Smooth muscle cell (in vitro differentiated cells): ENCODE results near the gene UHRF1. TPM values are rescaled to one million over a fixed set of nuclear protein-coding genes. Genes with fewer than 3 reads are reported as not detected.
"Not testable (repeated sequence)": the region's sequence is repeated elsewhere in the genome, so short reads cannot be mapped to it uniquely, and the experiment has no call there.

Experiments used
- DNase-seq: peaks from one replicate; lab custom pipeline; 2025; ENCODE audit not compliant: unreplicated experiment; lab: John Stamatoyannopoulos, UW
- H2AFZ ChIP-seq: fragments of 200-600 bp; sonication (generic); 2 replicates; pipeline ENCODE4 v1.6.0; 2016; ENCODE audit warnings: antibody characterized with exemption, low read depth, mild to moderate bottlenecking
- H3F3A ChIP-seq: fragments of 200-600 bp; sonication (generic); 2 replicates; pipeline ENCODE4 v1.6.0; 2017; ENCODE audit warnings: antibody characterized with exemption, low read depth
- H3K27ac ChIP-seq: fragments of 200-600 bp; sonication (generic); 2 replicates; pipeline ENCODE4 v1.5.1; 2016; ENCODE audit warnings: low read depth, mild to moderate bottlenecking
- H3K27me3 ChIP-seq: fragments of 200-600 bp; sonication (generic); 2 replicates; pipeline ENCODE4 v1.6.1; 2016; ENCODE audit warnings: low read depth, mild to moderate bottlenecking
- H3K36me3 ChIP-seq: fragments of 200-600 bp; sonication (generic); 2 replicates; pipeline ENCODE4 v1.5.1; 2016; ENCODE audit warnings: low read depth
- H3K4me1 ChIP-seq: fragments of 200-600 bp; sonication (generic); 2 replicates; pipeline ENCODE4 v1.5.1; 2016; ENCODE audit warnings: low read depth
- H3K4me2 ChIP-seq: fragments of 200-600 bp; sonication (generic); 2 replicates; pipeline ENCODE4 v1.6.0; 2016; ENCODE audit warnings: mild to moderate bottlenecking
- H3K4me3 ChIP-seq: fragments of 200-600 bp; sonication (generic); 2 replicates; pipeline ENCODE4 v1.5.1; 2016; ENCODE audit warnings: mild to moderate bottlenecking
- H3K79me2 ChIP-seq: fragments of 200-600 bp; sonication (generic); 2 replicates; pipeline ENCODE4 v1.6.0; 2016; ENCODE audit warnings: low read depth, mild to moderate bottlenecking
- H3K9ac ChIP-seq: fragments of 200-600 bp; sonication (generic); 2 replicates; pipeline ENCODE4 v1.6.0; 2016; ENCODE audit warnings: low read depth
- H3K9me3 ChIP-seq: fragments of 200-600 bp; sonication (generic); replicated peaks from 2 replicates; pipeline ENCODE4 v1.5.1; 2016; ENCODE audit warnings: low read depth
- H4K20me1 ChIP-seq: fragments of 200-600 bp; sonication (generic); 2 replicates; pipeline ENCODE4 v1.6.0; 2016; ENCODE audit warnings: low read depth
- WGBS: methylation state at CpG from one replicate; pipeline ENCODE4 v1.1.7; 2016; ENCODE audit warnings: low lambda C conversion rate; 5-methylcytosine and 5-hydroxymethylcytosine counted together
- polyA plus RNA-seq: library from polyadenylated mRNA; unstranded; fragments of >200 nt; fragmentation: Nextera tagmentation; extraction: Ambion mirVana; gene quantifications from 2 replicates; pipeline ENCODE4 v1.2.1, GENCODE V29; 2016
- total RNA-seq: library from RNA; depleted of rRNA; stranded (reverse); fragments of >200 nt; gene quantifications from 2 replicates; pipeline ENCODE4 v1.2.3, GENCODE V29; 2014
- TF ChIP-seq, protein P1 (sequence below): fragments of 200-600 bp; sonication (generic); IDR thresholded peaks from 2 replicates; pipeline ENCODE4 v1.5.1; 2017; ENCODE audit warnings: borderline replicate concordance, mild to moderate bottlenecking, antibody characterized with exemption; ENCODE audit not compliant: insufficient read depth, poor library complexity, severe bottlenecking

The UHRF1 gene
- total and polyA plus RNA-seq, 2 experiments from 2014 or later: 11.3 to 27.2 TPM

DNA sequence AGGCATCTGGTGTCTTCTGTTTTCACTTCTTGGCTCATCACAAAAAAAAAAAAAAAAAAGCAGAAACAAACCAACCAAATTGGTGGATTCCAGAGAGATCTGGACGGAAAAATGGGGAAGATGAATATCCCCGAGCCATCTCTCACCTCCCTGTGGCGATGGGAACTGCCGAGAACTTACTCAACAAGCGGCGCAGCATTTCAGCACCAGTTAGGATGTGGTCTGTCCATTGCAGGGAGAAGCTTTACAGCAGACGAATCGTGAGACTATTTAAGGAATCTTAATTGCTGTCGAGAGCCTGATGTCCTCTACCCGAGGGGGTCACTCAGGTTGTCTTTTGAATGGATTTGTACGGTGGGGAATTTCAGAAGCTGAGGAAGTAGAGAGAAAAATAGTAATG is 42.4 kb downstream of the UHRF1 start:
- Histone ChIP-seq H2AFZ (no peak overlapping the region), H3K9me3 (no peaks in the 10 kb centered on the region), H4K20me1 (no peaks in the 10 kb centered on the region), H3K79me2 (no peaks in the 10 kb centered on the region), H3F3A (no peaks in the 10 kb centered on the region), H3K36me3 (no peaks in the 10 kb centered on the region), H3K27ac (no peak overlapping the region), H3K9ac (no peak overlapping the region), H3K4me2 (no peak overlapping the region), H3K4me3 (no peak overlapping the region), H3K27me3 (no peaks in the 10 kb centered on the region), H3K4me1 (no peaks in the 10 kb centered on the region)
- WGBS: 73% methylated on average over 11 of the region's 11 CpGs
- TF ChIP-seq, protein P1, sequence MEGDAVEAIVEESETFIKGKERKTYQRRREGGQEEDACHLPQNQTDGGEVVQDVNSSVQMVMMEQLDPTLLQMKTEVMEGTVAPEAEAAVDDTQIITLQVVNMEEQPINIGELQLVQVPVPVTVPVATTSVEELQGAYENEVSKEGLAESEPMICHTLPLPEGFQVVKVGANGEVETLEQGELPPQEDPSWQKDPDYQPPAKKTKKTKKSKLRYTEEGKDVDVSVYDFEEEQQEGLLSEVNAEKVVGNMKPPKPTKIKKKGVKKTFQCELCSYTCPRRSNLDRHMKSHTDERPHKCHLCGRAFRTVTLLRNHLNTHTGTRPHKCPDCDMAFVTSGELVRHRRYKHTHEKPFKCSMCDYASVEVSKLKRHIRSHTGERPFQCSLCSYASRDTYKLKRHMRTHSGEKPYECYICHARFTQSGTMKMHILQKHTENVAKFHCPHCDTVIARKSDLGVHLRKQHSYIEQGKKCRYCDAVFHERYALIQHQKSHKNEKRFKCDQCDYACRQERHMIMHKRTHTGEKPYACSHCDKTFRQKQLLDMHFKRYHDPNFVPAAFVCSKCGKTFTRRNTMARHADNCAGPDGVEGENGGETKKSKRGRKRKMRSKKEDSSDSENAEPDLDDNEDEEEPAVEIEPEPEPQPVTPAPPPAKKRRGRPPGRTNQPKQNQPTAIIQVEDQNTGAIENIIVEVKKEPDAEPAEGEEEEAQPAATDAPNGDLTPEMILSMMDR: no peak
- DNase-seq: no peak

DNA sequence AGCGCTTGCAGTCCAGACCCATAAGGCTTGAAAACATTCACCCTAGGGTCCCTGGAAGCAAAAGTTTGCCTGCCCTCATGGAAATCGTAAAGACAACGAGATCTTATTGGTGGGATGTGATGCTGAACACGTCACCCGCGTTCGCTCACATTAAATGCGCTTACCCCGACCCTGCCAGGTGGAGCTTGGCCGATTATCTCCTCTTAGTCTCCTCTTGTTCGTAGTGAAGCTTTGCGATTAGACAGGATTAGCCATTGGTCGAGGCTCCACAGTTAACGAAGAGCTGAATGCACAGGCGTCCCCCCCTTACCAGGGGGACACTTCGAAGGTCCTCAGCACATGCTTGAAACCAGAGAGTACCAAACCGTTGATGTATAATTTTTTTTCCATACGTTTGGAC is 43.6 kb downstream of the UHRF1 start:
- H2AFZ ChIP-seq: no peak overlapping the region
- TF ChIP-seq, protein P1: no peak
- no peaks in the 10 kb centered on the region for H3F3A ChIP-seq
- no peaks in the 10 kb centered on the region for H4K20me1 ChIP-seq
- no peaks in the 10 kb centered on the region for H3K4me1 ChIP-seq
- H3K27ac ChIP-seq: no peak overlapping the region
- H3K36me3 ChIP-seq: no peaks in the 10 kb centered on the region
- H3K4me3 ChIP-seq: no peak overlapping the region
- 97% methylated on average over 18 of the region's 18 CpGs for WGBS
- no peak overlapping the region for H3K9ac ChIP-seq
- no peaks in the 10 kb centered on the region for H3K9me3 ChIP-seq
- H3K4me2 ChIP-seq: no peak overlapping the region
- H3K27me3 ChIP-seq: no peaks in the 10 kb centered on the region
- no peak for DNase-seq
- no peaks in the 10 kb centered on the region for H3K79me2 ChIP-seq

DNA sequence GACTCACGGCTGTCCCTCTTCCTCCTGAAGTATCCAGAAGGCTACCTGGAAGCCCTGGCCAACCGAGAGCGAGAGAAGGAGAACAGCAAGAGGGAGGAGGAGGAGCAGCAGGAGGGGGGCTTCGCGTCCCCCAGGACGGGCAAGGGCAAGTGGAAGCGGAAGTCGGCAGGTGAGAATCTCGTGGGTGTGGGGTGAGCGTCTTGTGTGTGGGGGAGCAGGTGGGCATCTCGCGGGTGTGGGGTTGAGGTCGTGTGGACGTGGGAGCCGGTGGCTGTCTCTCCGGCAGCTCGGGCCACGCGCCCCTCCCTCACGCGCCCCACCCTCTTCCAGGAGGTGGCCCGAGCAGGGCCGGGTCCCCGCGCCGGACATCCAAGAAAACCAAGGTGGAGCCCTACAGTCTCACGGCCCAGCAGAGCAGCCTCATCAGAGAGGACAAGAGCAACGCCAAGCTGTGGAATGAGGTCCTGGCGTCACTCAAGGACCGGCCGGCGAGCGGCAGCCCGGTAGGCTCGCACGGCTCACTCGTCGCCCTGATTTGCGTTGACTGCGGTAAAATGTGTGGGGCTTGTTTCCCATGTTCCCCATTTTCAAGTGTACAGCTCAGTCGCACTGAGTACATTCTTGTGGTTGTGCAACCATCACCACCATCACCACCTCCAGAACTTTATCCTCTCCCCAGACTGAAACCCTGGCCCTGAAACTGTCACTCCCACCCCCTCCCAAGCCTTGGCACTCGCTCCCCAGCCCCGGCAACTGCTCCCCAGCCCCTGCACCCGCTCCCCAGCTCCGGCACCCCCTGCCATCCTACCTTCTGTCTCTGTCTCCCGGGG is 45.2 kb downstream of the UHRF1 start:
- not testable (repeated sequence) for H3K79me2 ChIP-seq, H3K27ac ChIP-seq, H4K20me1 ChIP-seq, H3K4me3 ChIP-seq, H3K27me3 ChIP-seq, H3K36me3 ChIP-seq, H3K9me3 ChIP-seq, H3K4me1 ChIP-seq, DNase-seq, H3K4me2 ChIP-seq, H2AFZ ChIP-seq, H3F3A ChIP-seq, H3K9ac ChIP-seq
- 95% methylated on average over 24 of the region's 46 CpGs for WGBS

DNA sequence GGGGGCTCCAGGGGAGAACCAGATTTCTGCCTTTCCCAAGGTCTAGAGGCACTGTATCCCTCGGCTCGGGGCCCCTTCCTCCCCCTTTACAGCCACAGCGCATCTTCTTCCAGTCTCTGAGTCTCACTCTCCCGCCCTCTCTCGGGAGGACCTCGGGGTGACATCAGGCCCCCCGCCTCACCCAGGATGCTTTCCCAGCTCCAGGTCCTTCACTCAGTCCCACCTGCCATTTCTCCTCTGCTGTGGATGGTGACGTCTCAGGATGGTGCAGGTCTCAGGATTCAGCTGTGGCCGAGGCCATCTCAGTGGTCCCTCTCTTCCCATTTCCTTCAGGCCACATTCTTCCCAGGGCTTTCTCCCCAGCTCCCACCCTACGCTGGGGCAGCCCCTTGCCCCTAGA is 46.0 kb downstream of the UHRF1 start:
- Histone ChIP-seq H3K4me3 (no peak overlapping the region), H3F3A (no peaks in the 10 kb centered on the region), H2AFZ (no peak overlapping the region), H3K9ac (no peak overlapping the region), H4K20me1 (no peaks in the 10 kb centered on the region), H3K4me1 (no peaks in the 10 kb centered on the region), H3K27ac (no peak overlapping the region), H3K36me3 (no peaks in the 10 kb centered on the region), H3K79me2 (no peaks in the 10 kb centered on the region), H3K4me2 (no peak overlapping the region), H3K27me3 (no peaks in the 10 kb centered on the region), H3K9me3 (no peaks in the 10 kb centered on the region)
- WGBS: 99% methylated on average over 10 of the region's 10 CpGs
- DNase-seq: no peak
- TF ChIP-seq, protein P1: no peak
